Astrocyte (in vitro differentiated cells and primary cell): Measurements from ENCODE around the gene AKAIN1. TPM values are rescaled to one million over a fixed set of nuclear protein-coding genes. Genes with fewer than 3 reads are reported as not detected.

Source experiments
- DNase-seq: peaks from one replicate; pipeline ENCODE4 v3.0.0-alpha.2; 2010; ENCODE audit warnings: low read depth
- FAIRE-seq: peaks from 2 replicates; lab custom pipeline; 2011; peaks lifted over from hg19 to GRCh38; lab: Jason Lieb, UNC
- H2AFZ ChIP-seq: 2 replicates; pipeline ENCODE4 v1.6.0; 2012; ENCODE audit warnings: low read depth, low read length, inconsistent platforms
- H3K27ac ChIP-seq: 2 replicates; pipeline ENCODE4 v1.5.1; 2011; ENCODE audit warnings: low read depth, low read length, inconsistent platforms
- H3K27me3 ChIP-seq: 2 replicates; pipeline ENCODE4 v1.6.0; 2011; ENCODE audit warnings: low read length, inconsistent platforms; ENCODE audit not compliant: insufficient read depth
- H3K36me3 ChIP-seq: 2 replicates; pipeline ENCODE4 v1.5.1; 2011; ENCODE audit warnings: low read length, inconsistent platforms; ENCODE audit not compliant: insufficient read depth
- H3K4me1 ChIP-seq: 2 replicates; pipeline ENCODE4 v1.5.1; 2011; ENCODE audit warnings: low read length, inconsistent platforms; ENCODE audit not compliant: insufficient read depth
- H3K4me2 ChIP-seq: 2 replicates; pipeline ENCODE4 v1.6.0; 2012; ENCODE audit warnings: low read length, inconsistent platforms
- H3K4me3 ChIP-seq: 2 replicates; pipeline ENCODE4 v1.5.1; 2011; ENCODE audit warnings: low read depth, mild to moderate bottlenecking, low read length, inconsistent platforms; ENCODE audit not compliant: insufficient read depth
- H3K79me2 ChIP-seq: 2 replicates; pipeline ENCODE4 v1.6.0; 2012; ENCODE audit warnings: mild to moderate bottlenecking, low read length, inconsistent platforms; ENCODE audit not compliant: insufficient read depth
- H3K9ac ChIP-seq: 2 replicates; pipeline ENCODE4 v1.6.0; 2012; ENCODE audit warnings: mild to moderate bottlenecking, low read length, inconsistent platforms
- H3K9me3 ChIP-seq: 2 replicates; pipeline ENCODE4 v1.5.1; 2012; ENCODE audit warnings: low read depth, mild to moderate bottlenecking, low read length, inconsistent platforms; ENCODE audit not compliant: insufficient read depth
- H4K20me1 ChIP-seq: 2 replicates; pipeline ENCODE4 v1.6.0; 2012; ENCODE audit warnings: low read length, inconsistent platforms; ENCODE audit not compliant: insufficient read depth
- H3K27ac Mint-ChIP-seq: one replicate; pipeline ENCODE4 v1.8.0; 2021; ENCODE audit warnings: mild to moderate bottlenecking, mixed read lengths; ENCODE audit not compliant: unreplicated experiment
- H3K27me3 Mint-ChIP-seq: one replicate; pipeline ENCODE4 v1.8.0; 2021; ENCODE audit warnings: low read depth, mixed read lengths; ENCODE audit not compliant: unreplicated experiment
- H3K36me3 Mint-ChIP-seq: one replicate; pipeline ENCODE4 v1.8.0; 2021; ENCODE audit warnings: low read depth, mixed read lengths; ENCODE audit not compliant: unreplicated experiment
- H3K4me1 Mint-ChIP-seq: one replicate; pipeline ENCODE4 v1.8.0; 2021; ENCODE audit warnings: low read depth, mixed read lengths; ENCODE audit not compliant: unreplicated experiment
- H3K4me3 Mint-ChIP-seq: one replicate; pipeline ENCODE4 v1.8.0; 2021; ENCODE audit warnings: mild to moderate bottlenecking, moderate library complexity, mixed read lengths; ENCODE audit not compliant: unreplicated experiment
- H3K9me3 Mint-ChIP-seq: one replicate; pipeline ENCODE4 v1.8.0; 2021; ENCODE audit warnings: mild to moderate bottlenecking, mixed read lengths; ENCODE audit not compliant: unreplicated experiment
- EZH2 ChIP-seq: IDR thresholded peaks from 2 replicates; pipeline ENCODE4 v1.6.1; 2012; ENCODE audit warnings: mild to moderate bottlenecking, low read length, inconsistent platforms; ENCODE audit not compliant: insufficient read depth
- total RNA-seq: library from RNA; stranded (reverse); gene quantifications from 2 replicates; pipeline ENCODE4 v1.2.1, GENCODE V29; 2021
- TF ChIP-seq, protein P1 (sequence below): IDR thresholded peaks from 2 replicates; pipeline ENCODE4 v1.5.1; 2011; ENCODE audit warnings: low read depth, mild to moderate bottlenecking, inconsistent platforms, low read length, moderate library complexity; ENCODE audit not compliant: insufficient read depth

The AKAIN1 gene
- total RNA-seq, 1 donor from 2014 or later = not detected

DNA sequence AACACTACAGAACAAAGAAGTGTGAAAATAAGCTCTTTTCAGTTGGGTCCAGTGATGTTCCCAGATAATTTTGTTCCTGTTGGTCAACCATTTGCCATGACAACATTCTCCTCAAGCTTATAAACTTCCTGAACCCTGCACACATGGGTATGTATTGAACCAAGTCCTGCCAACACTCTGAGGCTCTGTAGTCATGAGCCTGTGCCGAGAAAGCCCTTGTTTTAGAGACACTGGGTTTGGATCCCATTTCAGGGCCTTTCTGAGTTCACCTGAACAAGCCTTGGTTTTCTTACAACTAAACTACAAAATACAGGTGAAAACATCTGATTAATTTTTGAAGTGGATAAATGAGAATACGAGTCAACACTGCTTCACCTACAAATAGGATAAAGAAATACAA lies 38.5 kb downstream of the AKAIN1 start:
- no peak for DNase-seq
- Mint-ChIP-seq H3K9me3 (peaks cover 4% of the 10 kb centered on the region), H3K27me3 (no peaks in the 10 kb centered on the region), H3K4me3 (no peak overlapping the region), H3K36me3 (no peaks in the 10 kb centered on the region), H3K4me1 (no peaks in the 10 kb centered on the region), H3K27ac (no peak overlapping the region)
- H3K9ac ChIP-seq = no peak overlapping the region
- H3K4me1 ChIP-seq = no peaks in the 10 kb centered on the region
- H3K9me3 ChIP-seq = no peaks in the 10 kb centered on the region
- H3K4me3 ChIP-seq = no peak overlapping the region
- no peaks in the 10 kb centered on the region for H3K27me3 ChIP-seq
- no peak overlapping the region for H3K27ac ChIP-seq
- H3K36me3 ChIP-seq = no peaks in the 10 kb centered on the region
- TF ChIP-seq, protein P1, sequence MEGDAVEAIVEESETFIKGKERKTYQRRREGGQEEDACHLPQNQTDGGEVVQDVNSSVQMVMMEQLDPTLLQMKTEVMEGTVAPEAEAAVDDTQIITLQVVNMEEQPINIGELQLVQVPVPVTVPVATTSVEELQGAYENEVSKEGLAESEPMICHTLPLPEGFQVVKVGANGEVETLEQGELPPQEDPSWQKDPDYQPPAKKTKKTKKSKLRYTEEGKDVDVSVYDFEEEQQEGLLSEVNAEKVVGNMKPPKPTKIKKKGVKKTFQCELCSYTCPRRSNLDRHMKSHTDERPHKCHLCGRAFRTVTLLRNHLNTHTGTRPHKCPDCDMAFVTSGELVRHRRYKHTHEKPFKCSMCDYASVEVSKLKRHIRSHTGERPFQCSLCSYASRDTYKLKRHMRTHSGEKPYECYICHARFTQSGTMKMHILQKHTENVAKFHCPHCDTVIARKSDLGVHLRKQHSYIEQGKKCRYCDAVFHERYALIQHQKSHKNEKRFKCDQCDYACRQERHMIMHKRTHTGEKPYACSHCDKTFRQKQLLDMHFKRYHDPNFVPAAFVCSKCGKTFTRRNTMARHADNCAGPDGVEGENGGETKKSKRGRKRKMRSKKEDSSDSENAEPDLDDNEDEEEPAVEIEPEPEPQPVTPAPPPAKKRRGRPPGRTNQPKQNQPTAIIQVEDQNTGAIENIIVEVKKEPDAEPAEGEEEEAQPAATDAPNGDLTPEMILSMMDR = no peak
- no peak for TF ChIP-seq EZH2
- no peak overlapping the region for H3K4me2 ChIP-seq
- no peak for FAIRE-seq
- no peaks in the 10 kb centered on the region for H4K20me1 ChIP-seq
- H3K79me2 ChIP-seq = no peaks in the 10 kb centered on the region
- H2AFZ ChIP-seq = no peak overlapping the region

DNA sequence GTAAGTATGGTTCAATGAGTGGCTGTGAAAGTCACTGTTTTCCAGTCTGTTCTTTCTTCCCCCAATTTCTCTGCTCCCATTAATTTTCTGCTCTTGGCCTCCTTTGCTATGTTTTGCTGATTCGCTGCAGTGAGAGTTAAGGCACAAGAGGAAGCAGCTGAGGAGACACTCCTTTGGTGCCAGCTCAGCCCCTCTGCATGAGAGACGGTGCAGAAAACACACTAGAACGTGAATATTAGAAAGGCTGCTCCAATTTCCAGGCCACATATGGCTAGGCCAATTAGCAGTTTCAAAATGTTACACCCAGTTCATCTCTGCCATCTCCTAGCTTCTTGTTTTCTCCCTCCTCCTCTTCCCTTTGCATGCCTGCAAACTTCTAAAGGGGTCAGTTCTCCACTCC lies 38.9 kb downstream of the AKAIN1 start:
- H4K20me1 ChIP-seq = no peaks in the 10 kb centered on the region
- Mint-ChIP-seq H3K27ac (no peak overlapping the region), H3K36me3 (no peaks in the 10 kb centered on the region)

DNA sequence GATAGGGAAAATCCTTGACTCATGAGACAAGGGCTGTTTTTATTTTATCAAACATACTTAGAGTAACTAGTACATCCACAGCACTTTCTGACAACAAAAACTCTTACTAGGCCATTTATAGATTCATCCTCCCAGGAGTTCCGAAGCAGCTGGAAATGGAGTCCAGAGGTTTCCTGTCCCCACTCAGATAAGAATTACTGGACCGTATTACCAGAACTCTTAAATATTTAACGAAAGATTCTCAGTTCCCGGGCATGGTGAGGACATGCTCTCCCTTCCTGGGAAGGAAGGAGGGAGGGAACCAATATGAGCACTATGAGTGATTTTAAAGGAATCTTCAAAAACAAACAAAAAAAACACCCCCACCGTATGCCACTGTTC lies 41.2 kb downstream of the AKAIN1 start:
- H3K36me3 ChIP-seq = no peaks in the 10 kb centered on the region
- H3K79me2 ChIP-seq = no peaks in the 10 kb centered on the region
- no peak overlapping the region for H3K9ac ChIP-seq
- no peak overlapping the region for H3K27ac ChIP-seq
- no peaks in the 10 kb centered on the region for H4K20me1 ChIP-seq
- no peaks in the 10 kb centered on the region for H3K27me3 Mint-ChIP-seq
- H3K4me3 ChIP-seq = no peak overlapping the region
- H3K4me1 Mint-ChIP-seq = peaks cover 4% of the 10 kb centered on the region
- TF ChIP-seq EZH2 = no peak
- TF ChIP-seq, protein P1 = no peak
- H3K4me2 ChIP-seq = no peak overlapping the region
- no peak for FAIRE-seq
- no peak for DNase-seq
- no peak overlapping the region for H2AFZ ChIP-seq
- no peak overlapping the region for H3K27ac Mint-ChIP-seq
- no peaks in the 10 kb centered on the region for H3K36me3 Mint-ChIP-seq
- no peak overlapping the region for H3K4me3 Mint-ChIP-seq
- H3K4me1 ChIP-seq = no peaks in the 10 kb centered on the region
- H3K9me3 ChIP-seq = no peaks in the 10 kb centered on the region
- H3K9me3 Mint-ChIP-seq = peaks cover 6% of the 10 kb centered on the region
- H3K27me3 ChIP-seq = no peaks in the 10 kb centered on the region

More for the DNA sequence above, 38.9 kb downstream of the AKAIN1 start:
- TF ChIP-seq, protein P1 = no peak
- no peak for TF ChIP-seq EZH2
- H3K4me3 ChIP-seq = no peak overlapping the region
- H3K9ac ChIP-seq = no peak overlapping the region
- no peaks in the 10 kb centered on the region for H3K36me3 ChIP-seq
- H3K27me3 ChIP-seq = no peaks in the 10 kb centered on the region
- no peaks in the 10 kb centered on the region for H3K79me2 ChIP-seq
- no peak overlapping the region for H2AFZ ChIP-seq
- FAIRE-seq (no peak), DNase-seq (no peak)
- Mint-ChIP-seq H3K4me3 (no peak overlapping the region), H3K9me3 (peaks cover 6% of the 10 kb centered on the region), H3K27me3 (no peaks in the 10 kb centered on the region), H3K4me1 (no peaks in the 10 kb centered on the region)
- H3K4me1 ChIP-seq = no peaks in the 10 kb centered on the region
- no peak overlapping the region for H3K4me2 ChIP-seq
- no peak overlapping the region for H3K27ac ChIP-seq
- no peaks in the 10 kb centered on the region for H3K9me3 ChIP-seq
